GM19035 (cell line): ENCODE results near the gene USH1C.

ENCODE experiments used
- ATAC-seq: cut with Tn5 transposase; IDR thresholded peaks from one replicate; pipeline ENCODE4 v1.9.1; 2021; ENCODE audit not compliant: unreplicated experiment

USH1C gene

DNA sequence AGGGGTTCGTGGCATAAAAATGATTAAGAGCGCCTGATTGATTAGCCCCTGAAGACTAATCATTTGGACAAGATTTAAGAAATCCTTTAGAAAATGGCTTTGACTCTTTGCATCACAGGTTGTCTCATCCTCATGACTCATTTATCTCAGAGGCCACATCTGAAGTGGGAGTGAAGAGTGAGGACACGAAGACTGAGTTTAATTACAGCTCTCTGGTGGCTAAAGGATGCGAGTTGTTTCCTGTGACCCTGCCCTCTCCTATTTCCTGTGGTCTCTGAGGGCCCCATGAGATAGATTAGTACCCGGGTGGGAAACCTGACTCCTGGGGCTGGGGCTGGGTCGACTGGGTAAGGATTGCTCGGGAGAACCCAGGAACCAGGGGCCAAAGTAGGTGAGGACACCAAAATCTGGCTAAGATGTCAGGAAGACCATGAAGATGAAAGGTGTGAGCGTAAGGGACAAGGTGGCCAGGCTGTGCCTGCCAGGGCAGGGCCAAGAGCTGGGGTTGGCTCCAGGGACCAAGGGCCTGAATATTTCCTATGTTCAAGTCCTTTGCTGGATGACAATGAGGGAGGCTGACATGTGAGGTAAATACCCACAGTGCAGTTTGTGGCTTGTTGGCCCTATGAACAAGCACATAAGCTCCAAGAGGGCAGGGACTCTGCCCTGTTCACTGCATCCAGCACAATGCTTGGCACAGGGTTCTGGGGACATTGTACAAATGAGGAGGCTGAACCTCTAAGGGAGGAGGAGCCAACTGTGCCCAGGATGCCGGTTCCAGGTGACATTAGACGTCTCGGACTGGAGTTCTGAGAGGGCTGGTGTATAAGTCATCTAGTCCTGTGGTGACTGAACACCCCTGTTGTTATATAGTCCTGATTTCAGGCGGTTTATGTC lies 6.5 kb upstream of the USH1C start:
- ATAC-seq, result no peak

DNA sequence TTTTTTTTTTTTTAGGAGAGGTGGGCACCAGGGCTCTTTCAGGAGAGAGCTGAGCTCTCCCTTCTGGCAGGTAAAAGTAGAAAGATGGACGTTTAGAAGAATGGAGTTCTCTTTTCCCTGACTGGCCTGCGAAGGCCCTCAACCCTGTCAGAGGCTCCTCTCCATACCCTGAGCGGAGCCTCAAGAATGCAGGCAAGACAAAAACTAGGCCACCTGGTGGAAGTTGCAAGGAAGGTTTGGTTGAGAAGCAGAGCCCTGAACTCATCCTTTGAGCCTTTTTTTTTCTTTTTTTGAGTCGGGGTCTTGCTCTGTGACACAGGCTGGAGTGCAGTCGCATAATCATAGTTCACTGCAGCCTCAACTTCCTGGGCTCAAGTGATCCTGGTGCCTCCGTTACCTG lies 4.2 kb upstream of the USH1C start:
- ATAC-seq, result no peak

DNA sequence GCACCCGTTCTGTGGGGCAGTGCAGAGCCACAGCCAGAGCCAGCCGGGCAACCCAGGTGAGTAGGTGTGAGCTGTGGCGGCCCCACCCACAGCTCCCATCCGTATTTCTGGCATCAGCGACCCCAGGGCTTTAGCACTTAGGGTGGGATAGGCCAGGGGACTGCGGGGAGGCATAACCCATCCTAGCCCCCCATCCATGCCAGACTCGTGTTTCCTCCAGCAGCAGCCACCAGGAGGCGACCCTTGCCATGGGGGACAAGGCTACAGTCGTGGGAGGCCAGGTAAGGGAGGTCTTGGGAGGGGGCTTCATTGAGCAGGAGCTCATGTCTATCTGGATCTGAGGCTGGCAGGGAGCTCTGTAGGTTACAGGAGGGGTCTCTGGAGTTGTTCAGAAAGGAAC lies 3.7 kb upstream of the USH1C start:
- no peak for ATAC-seq

DNA sequence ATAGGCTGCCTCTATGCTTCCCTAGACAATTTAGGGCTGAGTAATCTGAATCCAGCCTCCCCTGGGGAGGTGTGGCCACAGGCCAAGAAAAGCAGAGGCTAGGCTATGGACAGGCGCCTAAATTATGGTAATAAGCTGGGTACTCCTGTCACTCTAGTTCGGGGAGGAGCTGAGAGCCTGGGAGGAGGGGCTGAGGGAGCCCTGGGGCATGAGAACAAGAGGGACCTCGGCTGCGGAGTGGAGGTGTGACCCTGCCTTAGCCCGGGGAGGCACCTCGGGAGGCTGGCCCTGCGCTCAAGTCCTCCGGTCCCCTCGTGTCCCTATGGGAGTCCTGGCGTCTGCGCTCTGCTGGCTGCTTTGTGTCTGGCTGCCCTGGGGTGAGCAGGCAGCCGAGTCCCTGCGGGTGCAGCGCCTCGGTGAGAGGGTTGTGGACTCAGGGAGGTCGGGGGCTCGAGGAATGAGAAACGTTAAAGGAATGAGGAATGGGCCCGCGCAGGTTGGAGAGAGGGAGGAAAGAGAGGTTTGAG lies 2.9 kb upstream of the USH1C start, which contains the start of gene OTOG:
Gene OTOG (plus strand): TSS at position 209 of the 527 bp plus-strand sequence. CDS start 114 bp downstream, at position 323.
- no peak for ATAC-seq

DNA sequence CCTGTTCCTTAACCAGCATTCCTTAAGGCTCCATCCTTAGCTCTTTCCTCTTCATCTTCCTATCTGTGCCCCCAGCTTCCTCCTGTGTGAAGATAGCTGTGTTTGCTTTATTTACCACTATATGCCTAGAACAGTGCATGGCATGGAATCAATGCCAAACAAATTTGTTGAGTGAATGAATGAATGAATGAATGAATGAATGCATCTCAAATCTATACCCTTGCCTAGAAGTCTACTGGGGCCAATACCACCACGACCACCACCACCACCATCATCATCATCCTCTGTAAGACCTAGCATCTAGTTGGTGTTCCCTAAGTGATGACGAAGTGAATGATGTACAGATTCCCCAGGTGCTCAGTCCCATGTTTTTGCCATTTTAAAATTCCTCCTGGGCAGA lies 2.0 kb upstream of the USH1C start:
- no peak for ATAC-seq

DNA sequence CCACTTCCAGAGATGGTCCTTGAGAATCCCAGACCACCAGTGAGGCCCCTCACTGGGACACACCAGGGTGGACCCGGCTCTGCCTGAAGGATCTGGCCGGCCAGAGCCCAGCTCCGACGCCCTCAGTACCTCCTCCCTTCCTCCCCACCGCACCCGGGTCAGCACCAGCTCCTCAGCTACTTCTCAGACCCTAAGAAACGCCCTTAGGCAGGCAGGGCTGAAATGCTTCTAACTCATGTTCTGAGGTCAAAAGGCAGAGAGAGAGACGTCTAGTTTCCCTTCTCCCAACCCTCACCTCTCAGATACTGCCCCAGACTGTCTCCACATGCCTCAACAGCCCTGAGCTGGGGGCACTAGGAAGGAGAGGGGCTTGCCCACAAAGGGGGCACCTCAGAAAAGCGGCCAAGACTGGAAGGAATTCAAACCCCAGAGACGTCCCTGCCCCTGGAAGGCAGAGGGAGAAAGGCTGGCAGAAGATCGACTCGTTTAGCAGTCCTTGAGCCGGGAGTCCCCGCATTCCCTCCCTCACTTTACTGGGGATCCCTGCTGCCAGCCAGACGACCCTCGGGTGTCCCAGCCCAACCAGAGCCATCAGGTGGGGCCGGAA lies 539 bp downstream of the USH1C start:
- no peak for ATAC-seq

DNA sequence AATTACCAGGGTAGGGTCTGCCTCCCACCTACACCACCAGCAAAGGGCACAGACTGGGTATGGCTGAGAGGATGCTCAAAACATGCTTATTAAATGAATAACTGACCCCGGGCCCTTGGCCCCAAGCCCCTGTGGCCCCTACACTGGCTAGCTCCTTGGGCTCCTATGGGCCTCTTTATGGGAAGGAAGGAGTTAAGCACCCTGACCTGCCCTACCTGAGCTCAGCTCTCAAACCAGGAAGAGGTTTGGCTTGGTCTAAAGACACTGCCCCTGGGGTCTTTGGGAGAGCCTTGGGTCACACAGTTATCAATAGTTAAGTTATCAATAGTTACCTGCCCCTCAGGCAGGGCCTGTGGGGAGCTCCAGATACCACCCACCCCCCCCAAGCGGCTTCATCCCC lies 1.2 kb downstream of the USH1C start:
- ATAC-seq, result no peak

DNA sequence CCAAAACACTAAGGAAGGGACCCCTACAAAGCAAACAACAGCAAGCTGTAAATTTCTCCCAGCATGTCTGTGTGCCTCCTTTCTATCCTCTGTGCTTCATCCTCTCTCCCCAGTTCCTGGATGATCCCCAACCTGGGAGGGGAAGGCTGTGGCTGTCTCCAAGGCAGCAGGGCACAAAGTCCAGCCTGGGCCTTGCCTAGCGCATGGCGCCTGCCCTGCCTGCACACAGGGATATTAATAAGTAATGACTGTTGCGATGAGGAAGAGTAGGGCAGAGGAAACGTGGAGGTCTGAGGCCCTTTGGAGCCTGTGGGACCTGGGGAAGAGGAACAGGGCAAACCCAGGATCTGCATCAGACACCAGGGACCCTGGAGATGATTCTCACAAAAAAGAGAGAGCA lies 2.0 kb downstream of the USH1C start:
- ATAC-seq, result no peak

DNA sequence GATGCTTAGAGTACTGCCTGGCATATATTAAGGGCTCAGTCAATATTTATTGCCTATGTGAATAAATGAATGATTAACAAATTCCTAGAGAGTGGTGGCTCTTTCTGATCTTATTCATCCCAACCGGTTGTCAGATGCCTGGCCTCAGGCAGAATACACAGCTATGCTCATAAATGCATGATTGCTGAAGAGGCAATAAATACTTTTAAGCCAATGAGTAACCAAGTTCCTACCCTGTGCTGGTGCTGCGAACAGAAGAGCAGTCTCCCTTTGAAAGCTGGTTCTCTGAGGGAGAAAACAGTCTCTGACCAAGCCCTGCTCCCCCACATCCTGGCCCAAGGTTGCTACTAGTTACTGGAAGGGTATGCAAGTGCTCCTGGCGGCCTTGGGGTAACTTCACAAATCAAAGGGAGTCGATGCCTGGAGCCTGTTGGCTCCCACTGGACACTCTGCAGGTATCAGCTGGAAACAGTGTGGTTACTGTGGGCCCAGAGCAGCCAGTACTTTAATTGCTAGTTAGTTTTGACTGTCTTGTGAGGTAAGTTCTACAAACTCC lies 2.8 kb downstream of the USH1C start:
- no peak for ATAC-seq

DNA sequence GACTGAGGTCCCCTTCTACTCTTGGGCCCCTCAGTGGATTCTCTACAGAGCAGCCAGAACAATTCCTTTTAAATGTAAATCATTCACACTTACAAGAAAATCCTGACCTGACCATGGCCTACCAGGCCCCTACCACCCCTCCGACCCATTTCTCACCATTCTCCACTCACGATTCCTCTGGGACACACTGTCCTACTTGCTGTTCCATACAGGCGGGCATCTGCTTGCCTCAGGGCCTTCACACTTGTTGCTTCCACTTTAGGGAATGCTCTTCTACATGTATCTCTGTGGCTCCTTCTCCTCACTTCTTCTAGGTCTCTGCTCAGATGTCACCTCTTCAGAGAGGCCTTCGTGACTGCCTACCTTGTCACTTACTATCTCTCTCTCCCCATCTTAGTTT lies 3.4 kb downstream of the USH1C start:
- ATAC-seq, result no peak

DNA sequence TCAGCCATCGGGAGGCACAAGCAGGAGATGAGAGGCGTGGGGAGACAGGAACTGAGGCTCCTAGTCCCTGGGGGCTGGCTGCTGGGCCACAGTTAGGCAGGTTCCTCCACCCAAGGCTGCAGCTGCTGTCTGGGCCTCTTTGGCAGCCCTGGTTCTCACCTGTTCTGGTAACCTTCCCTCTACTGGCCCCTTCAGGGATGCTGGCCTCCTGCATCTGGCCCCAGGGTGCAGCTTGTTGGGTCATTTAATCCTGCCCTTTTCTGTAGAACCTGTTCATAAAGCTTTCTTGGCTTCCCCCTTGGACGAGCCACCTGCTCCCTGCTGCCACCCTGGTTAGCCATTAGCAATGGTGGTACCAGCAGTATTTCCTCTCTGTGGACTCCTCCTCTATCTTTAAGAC lies 5.5 kb downstream of the USH1C start:
- no peak for ATAC-seq

DNA sequence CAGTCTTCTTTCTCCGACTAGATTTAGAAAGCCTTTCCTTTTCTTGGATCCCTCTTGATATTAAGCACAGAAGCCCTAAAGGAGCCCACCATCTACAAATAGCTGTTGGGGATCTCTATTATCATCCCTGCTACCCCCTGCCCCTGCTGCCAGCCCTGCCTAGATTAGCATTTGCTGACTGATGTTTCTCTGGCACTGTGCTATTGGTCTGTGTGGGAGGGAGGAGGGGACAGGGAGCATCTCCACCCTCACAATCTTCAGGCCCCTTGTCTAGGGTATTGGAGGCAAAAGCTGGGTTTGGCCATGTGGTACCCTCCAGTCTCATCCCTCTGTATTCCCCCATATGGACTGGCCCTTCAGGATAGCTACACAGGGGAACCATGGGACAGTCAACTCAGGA lies 6.2 kb downstream of the USH1C start:
- ATAC-seq, result no peak

DNA sequence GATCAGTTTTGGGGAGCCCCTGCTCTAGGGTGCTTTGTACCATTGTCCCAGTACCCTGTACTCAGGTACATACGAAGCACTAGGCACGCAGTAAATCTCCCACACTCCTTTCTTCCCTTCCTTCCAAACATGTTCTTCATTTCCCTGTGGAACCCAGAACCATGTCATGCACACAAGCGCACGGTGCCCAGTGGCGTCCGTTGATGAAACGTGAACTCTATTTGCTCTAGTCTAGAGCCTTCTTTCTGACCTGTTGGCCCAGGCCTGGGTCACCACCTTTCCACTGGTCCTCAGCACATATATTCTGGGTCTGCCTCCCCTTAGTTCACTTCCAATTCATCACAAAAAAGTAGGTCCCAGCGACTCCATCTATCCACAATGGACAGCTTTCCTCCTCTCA lies 7.0 kb downstream of the USH1C start:
- no peak for ATAC-seq

DNA sequence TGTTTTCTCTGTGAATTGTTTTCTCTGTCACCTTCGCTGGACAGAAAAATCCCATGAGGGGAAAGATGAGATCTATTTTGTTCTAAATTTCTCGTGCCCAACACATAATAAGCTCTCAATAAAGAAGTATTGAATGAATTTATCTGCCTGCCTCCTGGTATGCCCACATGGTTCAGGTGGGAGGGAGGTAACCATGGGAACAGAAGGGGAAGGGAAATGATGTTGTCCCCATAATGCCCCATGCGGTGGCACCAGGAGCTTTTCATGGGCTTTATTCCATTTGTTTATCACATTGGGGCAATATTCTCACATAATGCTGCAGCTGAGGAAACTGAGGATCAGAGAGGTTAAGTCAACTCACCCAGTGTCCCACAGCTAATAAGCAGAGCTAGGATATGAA lies 8.7 kb downstream of the USH1C start:
- no peak for ATAC-seq

DNA sequence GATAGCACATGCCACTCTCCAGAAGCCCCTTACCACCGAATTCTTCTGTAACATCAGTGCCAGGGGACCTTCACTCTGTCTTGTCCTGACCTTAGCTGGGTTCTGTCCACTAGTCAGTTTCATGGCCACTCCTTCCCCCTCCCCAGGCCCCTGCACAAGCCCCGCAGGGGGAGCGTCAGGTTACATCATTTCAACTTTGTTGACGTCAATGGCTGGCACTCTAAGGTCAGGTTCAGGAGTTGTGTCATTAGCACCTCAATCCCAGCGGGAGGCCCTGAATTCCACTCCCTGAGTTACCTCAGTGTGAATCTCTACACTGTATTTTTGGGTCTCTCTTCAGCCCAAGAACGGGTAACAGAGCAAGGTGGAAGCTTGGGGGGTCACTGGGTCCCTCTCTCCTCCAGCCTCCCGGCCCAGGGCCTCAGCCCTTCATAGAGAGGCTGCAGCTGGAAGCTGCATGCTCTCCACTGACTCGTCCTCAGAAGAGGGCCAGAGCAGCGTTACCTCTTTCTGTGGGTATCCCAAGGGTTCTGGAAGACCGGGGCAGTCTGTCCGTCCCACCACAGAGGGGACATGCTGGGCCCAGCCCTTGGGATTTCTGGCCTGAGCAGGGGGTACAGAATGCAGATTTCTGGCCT lies 10.3 kb downstream of the USH1C start:
- no peak for ATAC-seq

DNA sequence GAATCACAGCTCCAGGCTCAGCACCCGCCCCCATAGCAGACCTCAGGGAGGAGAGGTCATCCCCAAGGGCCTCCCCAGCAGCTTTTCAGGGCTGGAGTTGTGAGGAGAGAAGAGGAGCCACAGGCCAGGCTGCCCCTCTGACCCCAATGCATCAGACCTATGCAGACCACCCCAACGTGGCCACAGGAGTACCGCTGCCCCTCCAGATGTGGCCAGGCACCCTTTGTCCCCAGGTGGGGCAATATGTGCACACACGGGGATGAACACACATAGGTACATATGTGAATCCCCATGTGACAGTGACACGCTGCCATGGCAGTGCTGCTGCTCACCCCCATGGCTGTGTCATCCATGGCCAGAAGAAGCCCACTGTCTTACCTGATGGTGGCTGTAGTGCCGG lies 10.9 kb downstream of the USH1C start:
- no peak for ATAC-seq

DNA sequence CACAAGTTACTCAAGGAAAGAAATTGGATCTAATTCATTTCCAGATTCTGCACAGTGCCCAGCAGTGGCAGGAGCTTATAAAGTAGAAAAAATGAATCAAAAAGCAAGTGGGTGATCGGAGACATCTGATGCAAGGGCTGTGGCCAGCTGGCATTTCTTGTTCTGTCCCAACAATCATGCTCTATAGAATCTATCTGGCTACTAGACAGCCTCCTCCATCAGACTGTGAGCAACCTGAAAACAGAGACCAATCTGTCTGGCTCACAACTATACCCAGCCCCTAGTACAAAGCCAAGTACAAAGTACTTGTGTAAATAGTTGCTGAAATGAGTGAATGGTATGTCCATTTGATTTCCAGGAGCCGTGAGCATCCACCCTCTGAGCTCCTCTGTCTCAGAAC lies 11.4 kb downstream of the USH1C start:
- no peak for ATAC-seq

DNA sequence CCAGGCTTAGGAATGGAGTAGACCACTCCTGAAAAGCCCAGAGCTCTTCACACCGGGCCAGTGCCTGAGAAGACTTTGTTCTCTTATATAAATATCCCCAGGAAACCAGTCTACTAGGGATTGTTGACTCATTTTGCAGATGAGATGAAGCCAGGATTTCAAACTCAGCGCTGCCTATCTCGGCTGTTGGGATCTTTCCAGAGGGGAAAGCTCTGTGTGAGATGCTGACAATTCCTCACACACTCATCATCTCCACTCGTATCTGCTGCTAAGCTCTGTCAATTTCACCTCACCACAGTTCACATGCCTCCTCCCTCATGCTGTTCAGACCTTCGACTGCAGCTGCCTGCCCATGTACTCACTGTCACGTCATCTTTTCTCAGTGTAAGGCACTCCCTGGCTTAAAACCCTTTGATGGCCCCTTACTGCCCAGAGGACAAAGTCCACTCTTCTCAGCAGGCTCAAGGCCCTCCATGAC lies 12.5 kb downstream of the USH1C start:
- no peak for ATAC-seq

DNA sequence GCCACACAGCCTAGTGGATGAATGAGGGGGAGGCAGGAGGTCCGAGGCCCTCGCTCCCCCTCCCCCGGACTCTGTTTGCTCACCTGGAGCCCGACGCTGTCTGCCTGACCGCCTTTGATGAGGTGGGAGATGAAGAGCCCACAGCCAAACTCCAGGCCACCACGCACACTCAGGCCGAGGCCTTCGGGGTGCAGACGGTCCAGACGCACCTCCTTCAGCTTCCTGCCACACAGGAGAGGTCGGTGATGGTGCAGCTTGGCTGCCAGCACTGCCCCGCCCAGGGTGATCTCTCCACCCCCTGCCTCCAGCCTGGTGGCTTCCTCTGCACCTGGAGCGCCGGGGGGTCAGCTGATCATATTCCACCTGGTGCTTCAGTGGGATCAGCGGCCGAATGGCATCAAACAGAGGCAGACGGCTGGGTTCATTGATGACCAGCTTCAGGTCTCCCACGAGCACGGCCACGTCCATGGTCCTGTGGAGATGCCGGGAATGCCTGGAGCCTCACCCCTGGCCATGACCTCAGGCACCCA lies 13.1 kb downstream of the USH1C start:
- no peak for ATAC-seq

DNA sequence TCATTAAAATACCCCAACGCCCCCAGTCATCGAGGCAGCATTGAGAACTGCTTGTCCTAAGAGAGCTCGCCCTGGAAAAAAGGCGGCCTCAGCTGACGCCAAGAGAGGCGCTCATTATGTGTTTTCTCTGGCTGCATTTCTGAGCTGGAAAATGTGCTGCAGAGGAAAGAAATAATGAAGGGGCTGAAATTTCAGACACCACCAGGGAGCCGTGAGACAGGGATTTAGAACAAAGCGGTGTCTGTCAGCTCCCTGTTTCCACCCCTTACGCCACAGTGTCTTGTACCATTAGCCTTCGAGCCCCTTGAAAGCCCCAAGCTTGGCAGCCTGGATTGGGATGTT lies 14.4 kb downstream of the USH1C start:
- no peak for ATAC-seq
